SK-N-SH treated with all-trans-retinoic acid at 6 μM for 48 hours (cell line): ENCODE results near the gene SH3BP5.
A peak's percentile ranks its signal among the peaks of the same experiment; 100 is the strongest.
"Not testable (repeated sequence)": the region's sequence is repeated elsewhere in the genome, so short reads cannot be mapped to it uniquely, and the experiment has no call there.

Experiments
- ATAC-seq: fragments of 200-7000 bp; cut with Tn5 transposase; 3 replicates; pipeline ENCODE4 v1.9.1; 2020; ENCODE audit warnings: mild to moderate bottlenecking, moderate library complexity
- ARNTL ChIP-seq: fragments of 450-650 bp; formaldehyde crosslinking; IDR thresholded peaks from 2 replicates; pipeline ENCODE4 v1.5.0; 2020; ENCODE audit warnings: low read depth, mild to moderate bottlenecking, moderate library complexity, borderline replicate concordance
- BACH2 ChIP-seq: fragments of 250-450 bp; sonication (Bioruptor Pico); IDR thresholded peaks from 2 replicates; pipeline ENCODE4 v1.9.0; 2021; ENCODE audit warnings: mild to moderate bottlenecking, borderline replicate concordance
- CREB5 ChIP-seq: fragments of 250-450 bp; sonication (Bioruptor Pico); IDR thresholded peaks from 2 replicates; pipeline ENCODE4 v1.5.1; 2020; ENCODE audit warnings: low read depth, mild to moderate bottlenecking, moderate library complexity
- CSDC2 ChIP-seq: fragments of 250-450 bp; sonication (Bioruptor Pico); IDR thresholded peaks from 2 replicates; pipeline ENCODE4 v1.5.0; 2020; ENCODE audit warnings: mild to moderate bottlenecking, moderate library complexity
- ESRRG ChIP-seq: fragments of 250-450 bp; sonication (Bioruptor Pico); IDR thresholded peaks from 2 replicates; pipeline ENCODE4 v1.6.1; 2021; ENCODE audit warnings: mild to moderate bottlenecking
- GLIS3 ChIP-seq: fragments of 250-450 bp; sonication (Bioruptor Pico); IDR thresholded peaks from 2 replicates; pipeline ENCODE4 v1.5.0; 2020; ENCODE audit warnings: mild to moderate bottlenecking, moderate library complexity
- ISL1 ChIP-seq: fragments of 250-450 bp; sonication (Bioruptor Pico); IDR thresholded peaks from 2 replicates; pipeline ENCODE4 v2.1.2; 2022; ENCODE audit warnings: mild to moderate bottlenecking, moderate library complexity
- OSR1 ChIP-seq: fragments of 250-450 bp; sonication (Bioruptor Pico); IDR thresholded peaks from 2 replicates; pipeline ENCODE4 v1.8.0; 2022; ENCODE audit warnings: moderate library complexity, mild to moderate bottlenecking, inconsistent platforms
- PATZ1 ChIP-seq: fragments of 250-450 bp; sonication (Bioruptor Pico); IDR thresholded peaks from 2 replicates; pipeline ENCODE4 v1.8.0; 2020; ENCODE audit warnings: mild to moderate bottlenecking, moderate library complexity, borderline replicate concordance
- POU6F1 ChIP-seq: fragments of 250-450 bp; sonication (Bioruptor Pico); IDR thresholded peaks from 2 replicates; pipeline ENCODE4 v1.8.0; 2021; ENCODE audit warnings: low read depth, mild to moderate bottlenecking, moderate library complexity, borderline replicate concordance
- PPARA ChIP-seq: fragments of 250-450 bp; sonication (Bioruptor Pico); IDR thresholded peaks from 2 replicates; pipeline ENCODE4 v1.5.0; 2020; ENCODE audit warnings: mild to moderate bottlenecking, borderline replicate concordance
- RARB ChIP-seq: fragments of 250-450 bp; sonication (Bioruptor Pico); IDR thresholded peaks from 2 replicates; pipeline ENCODE4 v1.8.0; 2021; ENCODE audit warnings: mild to moderate bottlenecking, moderate library complexity
- SNAI2 ChIP-seq: fragments of 250-450 bp; sonication (Bioruptor Pico); IDR thresholded peaks from 2 replicates; pipeline ENCODE4 v1.5.0; 2020; ENCODE audit warnings: mild to moderate bottlenecking, moderate library complexity
- TCF4 ChIP-seq: fragments of 250-450 bp; sonication (Bioruptor Pico); IDR thresholded peaks from 2 replicates; pipeline ENCODE4 v1.8.0; 2021; ENCODE audit warnings: mild to moderate bottlenecking, moderate library complexity, borderline replicate concordance
- TOX ChIP-seq: fragments of 250-450 bp; sonication (Bioruptor Pico); IDR thresholded peaks from 2 replicates; pipeline ENCODE4 v1.8.0; 2021; ENCODE audit warnings: mild to moderate bottlenecking, moderate library complexity, borderline replicate concordance
- ZC3H10 ChIP-seq: fragments of 250-450 bp; sonication (Bioruptor Pico); IDR thresholded peaks from 2 replicates; pipeline ENCODE4 v1.5.1; 2021; ENCODE audit warnings: mild to moderate bottlenecking, moderate library complexity
- ZFP3 ChIP-seq: fragments of 250-450 bp; sonication (Bioruptor Pico); IDR thresholded peaks from 2 replicates; pipeline ENCODE4 v1.5.0; 2020; ENCODE audit warnings: mild to moderate bottlenecking, moderate library complexity
- ZFP30 ChIP-seq: fragments of 450-650 bp; formaldehyde crosslinking; IDR thresholded peaks from 2 replicates; pipeline ENCODE4 v1.5.0; 2022; ENCODE audit warnings: mild to moderate bottlenecking, moderate library complexity
- ZNF565 ChIP-seq: fragments of 450-650 bp; formaldehyde crosslinking; conservative IDR thresholded peaks from 2 replicates; pipeline ENCODE4 v1.5.0; 2020; ENCODE audit warnings: low read depth, mild to moderate bottlenecking, moderate library complexity
- ZNF70 ChIP-seq: fragments of 450-650 bp; formaldehyde crosslinking; IDR thresholded peaks from 2 replicates; pipeline ENCODE4 v1.5.0; 2020; ENCODE audit warnings: mild to moderate bottlenecking, moderate library complexity
- ZNF8 ChIP-seq: fragments of 450-650 bp; formaldehyde crosslinking; IDR thresholded peaks from 2 replicates; pipeline ENCODE4 v1.5.0; 2020; ENCODE audit warnings: mild to moderate bottlenecking, moderate library complexity

Gene SH3BP5

GRCh38 chr3:15367059-15367458 lies 34.7 kb upstream of the SH3BP5 start:
- TF ChIP-seq OSR1 (CRISPR knock-in tag) (no peak), BACH2 (CRISPR knock-in tag) (no peak), GLIS3 (CRISPR knock-in tag) (no peak), ZNF8 (CRISPR knock-in tag) (no peak), ZFP3 (no peak), ZNF70 (CRISPR knock-in tag) (no peak), RARB (no peak), TOX (CRISPR knock-in tag) (no peak), ZC3H10 (CRISPR knock-in tag) (no peak), ESRRG (no peak)
- TF ChIP-seq, all 23 proteins: peak for 0
- ATAC-seq = peak; percentile 48

- TF ChIP-seq TCF4 (CRISPR knock-in tag) (peak; percentile 63; the same call in 1 of the 2 replicates), ISL1 (peak; percentile 58)
- ATAC-seq = not testable (repeated sequence)
These were observed 31.7 kb upstream of the SH3BP5 start for GRCh38 chr3:15364078-15364477.

GRCh38 chr3:15361494-15362214 lies 29.3 kb upstream of the SH3BP5 start:
- peak; percentile 65 for ATAC-seq
- no peak for TF ChIP-seq TOX (CRISPR knock-in tag)
- TF ChIP-seq OSR1 (CRISPR knock-in tag) = no peak
- no peak for TF ChIP-seq ZFP3
- no peak for TF ChIP-seq ESRRG
- TF ChIP-seq GLIS3 (CRISPR knock-in tag) = no peak
- TF ChIP-seq SNAI2 = no peak
- TF ChIP-seq TCF4 (CRISPR knock-in tag) = no peak
- no peak for TF ChIP-seq CSDC2 (CRISPR knock-in tag)
- TF ChIP-seq PPARA = no peak
- TF ChIP-seq ARNTL (CRISPR knock-in tag) = no peak
- TF ChIP-seq, all 23 proteins: peak for 0

GRCh38 chr3:15360788-15361493 lies 28.6 kb upstream of the SH3BP5 start:
- peak; percentile 36 for ATAC-seq
- TF ChIP-seq ZNF70 (CRISPR knock-in tag) = no peak

GRCh38 chr3:15359677-15360397 lies 27.5 kb upstream of the SH3BP5 start:
- no peak for ATAC-seq
- TF ChIP-seq ZNF8 (CRISPR knock-in tag) (no peak), ARNTL (CRISPR knock-in tag) (no peak), ZFP30 (CRISPR knock-in tag) (no peak), PATZ1 (CRISPR knock-in tag) (no peak), ISL1 (no peak), TCF4 (CRISPR knock-in tag) (no peak), ZFP3 (no peak), CREB5 (no peak), ZNF70 (CRISPR knock-in tag) (no peak)

GRCh38 chr3:15356651-15357061 lies 24.3 kb upstream of the SH3BP5 start:
- ATAC-seq = not testable (repeated sequence)

- peak; percentile 45; the same call in 2 of the 3 replicates for ATAC-seq
- TF ChIP-seq TOX (CRISPR knock-in tag) (no peak), GLIS3 (CRISPR knock-in tag) (no peak), ZFP3 (no peak), PPARA (no peak), CREB5 (no peak), ZNF565 (CRISPR knock-in tag) (no peak), POU6F1 (CRISPR knock-in tag) (no peak), ZC3H10 (CRISPR knock-in tag) (no peak), SNAI2 (no peak), OSR1 (CRISPR knock-in tag) (no peak), RARB (no peak)
These were observed 23.8 kb upstream of the SH3BP5 start for GRCh38 chr3:15356176-15356575.
